NCI-H2081 treated with DMSO at 0.1 percent for 48 hours (cell line): ENCODE measurements around the gene CRYBG3.

Experiments used
- DNase-seq: peaks from one replicate; lab custom pipeline; 2025; lab: John Stamatoyannopoulos, UW

The CRYBG3 gene

DNA sequence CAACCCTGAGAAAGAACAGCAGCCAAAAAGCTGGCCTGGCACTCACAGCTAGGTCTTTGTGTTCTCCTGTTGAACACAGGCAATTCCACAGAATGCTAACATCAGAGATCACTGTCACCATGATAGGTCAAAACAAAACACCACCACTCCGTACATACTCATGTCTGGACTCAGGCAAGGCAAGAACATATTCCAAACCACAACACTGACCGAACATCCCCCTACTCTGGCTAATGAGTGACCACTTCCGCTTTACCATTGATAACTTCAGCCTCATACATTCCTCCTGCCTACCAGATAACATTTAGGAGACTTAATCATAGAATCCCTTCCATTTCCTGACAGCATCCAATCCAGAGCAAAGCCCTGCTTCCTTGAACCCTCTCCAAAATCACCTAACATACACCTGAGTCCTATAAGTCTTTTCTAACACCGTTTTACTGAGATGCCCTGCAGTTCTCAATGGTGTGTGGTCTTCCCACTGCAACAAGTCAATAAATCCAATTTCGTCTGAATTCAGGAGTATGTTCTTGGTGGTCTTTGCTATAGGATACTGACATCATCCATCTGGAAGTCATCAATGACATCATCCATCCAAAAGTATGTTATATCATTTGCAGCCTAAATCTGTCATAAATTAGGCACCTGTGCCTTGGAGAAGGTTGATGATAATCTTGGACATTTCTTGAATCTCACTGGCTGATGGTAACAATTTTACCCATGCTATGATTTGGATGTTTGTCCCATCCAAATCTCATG lies 126.7 kb downstream of the CRYBG3 start:
- no peak for DNase-seq

DNA sequence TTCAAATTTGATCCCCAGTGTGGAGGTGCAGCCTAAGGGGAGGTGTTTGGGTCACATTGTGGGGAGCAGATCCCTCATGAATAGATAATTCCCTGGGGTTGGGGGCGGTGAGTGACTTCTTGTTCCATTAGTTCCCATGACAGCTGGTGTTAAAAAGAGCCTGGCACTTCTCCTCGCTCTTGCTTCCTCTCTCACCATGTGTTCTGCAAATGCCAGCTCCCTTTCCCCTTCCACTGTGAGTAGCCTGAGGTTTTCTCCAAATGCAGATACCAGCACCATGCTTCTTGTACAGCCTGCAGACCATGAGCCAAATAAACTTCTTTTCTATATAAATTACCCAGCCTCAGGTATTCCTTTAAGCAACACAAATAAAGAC lies 127.3 kb downstream of the CRYBG3 start:
- DNase-seq = no peak

DNA sequence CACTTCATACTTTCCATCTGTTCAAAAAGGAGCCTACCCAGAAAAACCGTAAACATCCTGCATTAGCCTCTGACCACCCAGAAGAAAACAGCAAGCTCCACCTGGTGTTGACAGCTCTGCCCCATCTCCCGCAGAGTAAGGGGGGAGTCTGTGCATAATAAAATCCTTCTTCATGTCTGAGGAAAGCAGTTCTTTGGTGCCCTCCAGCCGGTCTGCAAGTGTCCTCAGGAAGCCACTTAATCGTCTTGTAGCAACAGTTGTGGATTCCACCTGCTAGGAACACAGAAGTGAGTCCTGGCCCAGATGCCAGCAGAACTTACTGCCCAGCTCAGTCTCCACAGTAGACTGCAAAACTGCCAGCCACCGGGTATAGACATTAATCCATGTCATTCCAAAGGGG lies 127.9 kb downstream of the CRYBG3 start:
- no peak for DNase-seq

DNA sequence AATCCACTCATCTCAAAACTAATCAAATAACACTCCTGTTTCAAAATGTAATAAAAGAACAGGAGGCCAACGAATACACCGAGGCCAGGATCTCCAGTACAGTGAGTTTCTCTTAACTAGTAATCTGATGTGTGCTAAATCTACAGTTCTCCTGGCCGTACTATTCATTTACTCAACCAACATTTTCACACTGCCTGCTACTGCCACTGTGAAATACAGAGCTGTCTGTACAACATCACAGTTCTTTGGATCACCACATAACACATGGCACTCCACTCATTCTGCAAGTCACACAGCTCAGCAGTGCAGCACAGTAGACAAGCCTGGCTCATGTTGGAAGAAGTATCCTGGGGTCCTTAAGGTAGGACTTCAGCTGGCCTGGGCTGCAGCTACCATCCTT lies 128.5 kb downstream of the CRYBG3 start:
- no peak for DNase-seq

DNA sequence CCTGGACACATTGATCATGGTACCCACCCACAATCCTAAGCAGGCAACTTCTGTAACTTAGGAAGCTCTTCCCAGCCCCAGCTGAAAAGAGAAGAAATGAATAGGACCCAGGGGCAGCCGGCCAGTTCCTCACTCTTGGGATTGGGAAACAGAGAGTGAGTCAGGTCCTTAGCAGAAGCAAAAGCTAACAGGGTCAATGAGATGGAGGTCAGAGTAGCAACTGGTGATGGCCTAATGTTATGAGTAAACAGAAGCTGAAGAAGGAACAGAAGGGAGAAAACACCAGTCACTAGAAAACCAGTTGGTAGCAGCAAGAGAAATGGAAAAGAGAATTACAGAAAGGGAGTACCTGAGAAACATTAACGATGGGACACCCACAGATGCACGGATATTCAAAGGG lies 130.5 kb downstream of the CRYBG3 start:
- DNase-seq = no peak

DNA sequence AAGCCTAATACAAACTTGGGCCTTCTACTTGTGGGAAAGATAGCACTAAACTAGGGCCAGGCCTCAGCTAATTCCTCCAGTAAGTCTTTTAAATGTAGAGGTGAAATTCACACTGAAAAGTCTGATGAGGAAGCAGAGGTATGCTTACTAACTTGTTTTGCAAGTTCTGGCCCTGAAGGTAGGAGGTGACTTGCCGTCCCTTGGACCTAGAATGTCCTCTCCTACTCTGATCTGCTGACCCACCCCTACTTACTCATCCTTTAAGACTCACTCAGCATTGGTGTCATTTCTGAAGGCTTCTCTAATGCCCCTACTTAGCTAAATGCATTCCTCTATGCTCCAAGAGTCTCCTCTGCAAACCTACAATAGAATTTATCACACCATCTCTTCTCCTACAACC lies 131.1 kb downstream of the CRYBG3 start:
- DNase-seq = no peak

DNA sequence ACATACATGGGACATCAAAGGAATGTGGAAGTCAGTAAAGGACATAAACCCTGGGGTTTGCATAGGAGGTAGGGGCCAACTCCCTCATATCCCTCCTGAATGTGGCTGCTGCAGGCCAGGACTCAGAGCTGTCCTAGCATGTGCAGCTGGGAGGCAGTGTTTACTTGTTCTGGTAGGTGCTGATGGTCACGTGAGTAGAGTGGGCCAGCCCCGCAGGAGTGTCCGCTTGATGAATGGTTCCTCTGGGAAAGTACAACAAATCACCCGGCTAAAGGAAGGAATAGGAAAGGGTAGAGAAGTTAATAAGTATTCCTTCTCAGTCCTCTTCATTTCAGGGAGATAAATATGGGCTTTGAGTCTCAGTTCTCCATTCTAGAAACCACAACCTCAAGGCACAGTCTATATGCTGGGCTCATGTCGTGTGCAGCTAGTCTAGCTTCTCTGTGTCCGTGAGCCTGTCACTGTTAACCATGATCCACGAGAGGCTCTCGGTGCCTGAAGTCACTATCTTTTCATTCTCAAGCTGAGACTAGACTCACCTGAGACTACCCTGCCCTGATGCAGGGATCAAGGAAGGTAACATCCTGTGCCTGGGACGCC lies 132.5 kb downstream of the CRYBG3 start:
- DNase-seq = no peak

DNA sequence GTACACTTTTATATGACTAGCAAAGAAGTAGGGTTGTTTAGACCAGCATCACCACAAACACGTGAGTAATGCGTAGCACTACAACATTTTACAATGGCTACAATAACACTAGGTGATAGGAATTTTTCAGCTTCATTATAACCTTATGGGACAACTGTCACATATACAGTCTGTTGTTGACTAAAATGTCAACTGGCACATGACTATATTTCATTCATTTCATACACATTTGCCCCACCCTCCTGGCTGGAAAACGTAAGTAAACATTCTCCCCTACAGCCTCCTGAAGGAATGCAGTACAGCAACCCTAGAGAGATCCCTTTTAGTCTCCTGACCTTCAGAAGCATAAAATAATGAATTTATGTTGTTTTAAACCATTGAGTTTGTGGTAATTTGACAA lies 134.2 kb downstream of the CRYBG3 start:
- no peak for DNase-seq

DNA sequence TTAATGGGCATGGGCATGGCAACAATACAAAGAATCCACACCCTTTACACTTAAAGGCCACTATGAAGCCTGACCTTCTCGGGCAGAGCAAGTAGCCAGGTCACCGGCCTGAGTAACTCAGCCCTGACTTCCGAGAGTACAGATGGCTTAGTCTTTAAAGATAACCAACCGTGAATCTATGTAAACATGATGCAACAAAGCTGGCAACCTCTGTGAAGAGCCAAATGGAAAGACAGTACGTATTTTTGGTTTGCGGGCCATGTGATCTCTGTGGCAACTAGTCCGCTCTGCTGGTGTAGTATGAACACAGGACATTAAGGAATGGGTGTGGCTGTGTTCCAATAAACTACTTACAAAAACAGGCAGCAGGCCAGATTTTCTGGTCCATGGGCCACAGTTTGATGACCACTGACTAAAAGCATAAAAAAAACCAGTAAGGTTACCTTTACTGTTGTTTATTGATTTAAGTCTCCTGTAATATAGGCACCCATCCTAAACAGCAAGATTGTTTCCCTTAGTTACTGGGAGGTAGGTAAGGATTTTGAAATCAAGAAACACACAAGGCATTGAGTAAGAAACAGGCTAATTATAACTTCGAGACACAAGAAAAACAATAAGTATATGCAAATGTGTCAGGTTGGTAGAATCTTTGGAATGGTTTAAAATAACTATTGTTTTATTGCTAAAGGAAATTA lies 136.0 kb downstream of the CRYBG3 start:
- no peak for DNase-seq

DNA sequence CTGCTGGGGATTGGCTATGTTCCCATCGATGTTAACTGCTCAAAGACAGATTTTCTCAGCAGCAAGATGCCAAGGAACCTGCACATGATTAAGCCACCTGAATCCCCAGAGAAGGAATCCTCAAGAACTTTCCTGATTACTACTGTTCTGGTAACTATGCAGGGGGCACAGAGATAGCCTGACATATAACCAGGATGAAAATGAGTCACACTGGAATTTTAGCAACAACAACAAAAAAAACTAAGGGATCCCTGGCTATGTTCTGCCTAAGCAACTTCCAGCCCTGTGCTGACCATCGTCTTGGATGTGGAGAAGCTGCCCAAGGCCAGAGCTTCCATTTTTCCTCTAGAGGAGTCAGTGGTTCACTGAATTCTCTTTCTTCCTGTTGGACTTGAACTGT lies 136.6 kb downstream of the CRYBG3 start:
- DNase-seq = no peak

DNA sequence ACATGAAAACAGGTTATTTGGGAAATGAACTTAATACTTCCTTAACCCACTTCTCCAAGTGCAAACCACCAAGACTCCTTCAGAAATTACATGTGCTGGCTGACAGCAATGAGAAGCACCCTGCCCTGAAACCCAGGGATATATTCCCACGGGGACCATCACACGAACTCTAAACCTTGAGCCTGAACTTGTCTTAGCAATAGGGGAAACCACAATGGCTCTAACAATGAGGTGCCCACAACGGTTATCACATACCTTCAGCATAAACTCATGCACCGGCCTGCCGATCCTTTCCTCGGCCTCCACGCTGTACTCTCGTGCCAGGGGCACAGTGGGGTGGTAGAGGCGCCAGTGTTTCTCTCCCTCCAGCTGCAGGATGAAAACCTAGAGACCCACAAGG lies 137.0 kb downstream of the CRYBG3 start:
- DNase-seq = no peak

DNA sequence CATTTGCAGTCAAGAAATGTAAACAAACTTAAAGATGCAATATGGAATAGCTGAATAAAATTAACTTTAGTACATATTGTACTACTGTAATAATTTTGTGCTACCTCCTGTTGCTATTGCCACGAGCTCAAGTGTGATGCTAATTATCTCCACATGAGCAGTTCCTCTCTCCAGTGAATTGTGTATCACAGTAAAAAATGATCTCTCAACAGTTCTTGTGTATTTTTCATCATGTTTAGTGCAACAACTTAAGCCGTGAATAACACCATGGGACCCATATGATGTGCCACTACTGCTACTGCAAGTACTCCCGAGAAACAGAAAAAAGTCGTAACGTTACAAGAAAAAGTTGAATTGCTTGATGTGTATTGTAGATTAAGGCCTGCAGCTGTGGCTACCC lies 138.1 kb downstream of the CRYBG3 start:
- DNase-seq = no peak

DNA sequence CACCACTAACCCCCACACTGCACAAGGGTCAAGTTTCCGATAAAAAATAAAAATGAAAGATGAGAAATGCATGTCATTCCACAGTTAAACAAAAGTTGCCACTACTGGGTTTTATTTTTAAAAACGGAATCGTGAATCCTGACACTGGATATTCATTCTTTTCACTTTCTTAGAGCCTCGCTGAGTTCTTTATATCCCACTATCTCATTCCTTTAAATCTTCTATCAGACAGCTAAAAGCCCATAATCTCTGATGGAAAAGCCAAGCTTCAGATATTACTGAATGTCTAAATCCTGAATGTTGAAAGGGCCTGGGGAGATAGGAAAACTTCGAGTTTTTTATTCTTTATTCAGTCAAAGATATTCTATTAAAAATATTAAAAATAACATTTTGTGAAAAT lies 138.7 kb downstream of the CRYBG3 start:
- no peak for DNase-seq

DNA sequence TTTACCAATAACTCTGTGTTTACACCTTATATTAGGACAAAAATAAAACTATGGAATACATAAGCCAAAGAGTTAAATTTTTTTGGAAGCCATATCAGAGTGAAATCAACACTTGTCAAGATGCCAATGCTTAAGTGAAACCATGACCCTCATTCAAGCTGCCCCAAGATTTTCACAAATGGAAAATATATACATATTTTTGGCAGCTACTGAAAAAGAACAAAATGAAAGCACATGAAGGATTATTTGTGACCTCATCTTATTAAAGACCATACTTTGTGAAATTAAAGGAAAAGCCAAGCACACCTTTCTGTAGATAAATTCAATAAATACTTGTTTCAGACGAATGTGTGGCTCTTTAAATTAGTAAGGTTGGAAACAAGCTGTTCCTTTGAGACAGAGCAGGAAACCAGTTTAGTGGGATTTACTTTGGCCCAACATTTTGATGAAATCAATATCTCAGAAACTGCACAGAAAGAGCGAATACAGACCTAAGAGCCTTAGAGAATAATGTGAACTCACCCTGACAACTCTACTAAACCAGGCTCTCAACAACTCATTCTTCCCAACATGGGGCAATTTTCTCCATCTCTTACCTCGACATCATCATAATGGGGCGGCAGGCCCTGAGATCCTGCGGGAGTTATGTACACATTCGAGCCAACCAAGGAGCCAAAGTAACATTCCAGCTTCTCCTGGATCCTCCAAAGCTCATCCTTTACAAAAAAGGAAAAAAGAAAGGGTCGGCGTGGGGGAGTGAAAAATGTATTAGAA lies 139.4 kb downstream of the CRYBG3 start:
- no peak for DNase-seq

DNA sequence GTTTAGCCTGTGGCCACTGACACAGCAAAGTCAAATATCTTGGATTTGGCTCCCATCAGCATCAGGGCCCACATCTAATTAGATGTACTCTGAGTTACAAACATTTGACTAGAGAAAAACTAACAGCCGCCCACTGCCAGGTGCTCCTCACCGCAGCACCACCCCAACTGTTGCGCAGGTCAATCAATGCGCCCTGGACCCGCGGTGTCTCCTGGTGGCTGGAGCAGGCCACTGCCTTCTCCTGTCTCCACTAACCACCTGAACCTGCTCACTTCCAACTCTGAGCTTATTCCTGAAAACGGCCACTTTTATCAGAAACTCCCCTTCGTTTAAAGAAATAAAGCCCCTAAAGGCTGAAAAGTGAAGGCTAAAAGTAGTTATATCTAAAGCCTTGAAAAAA lies 146.2 kb downstream of the CRYBG3 start:
- DNase-seq = no peak

DNA sequence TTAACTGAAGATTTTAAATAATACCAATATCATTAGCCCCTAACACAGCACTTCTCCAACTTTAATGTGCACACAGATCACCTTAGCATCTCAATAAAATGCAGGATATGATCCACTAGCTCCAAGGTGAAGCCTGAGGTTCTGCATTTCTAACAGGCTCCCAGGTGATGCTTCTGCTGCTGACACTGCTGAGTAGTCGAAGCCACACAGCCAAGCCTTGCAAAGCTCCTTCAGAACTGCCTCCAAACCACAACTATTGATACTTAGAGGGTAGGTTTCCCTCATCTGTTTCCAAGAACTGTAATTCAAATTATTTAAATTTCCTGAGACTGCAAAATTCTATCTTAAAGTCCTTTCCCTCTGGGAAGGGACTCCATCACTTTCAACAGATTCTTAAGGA lies 146.6 kb downstream of the CRYBG3 start:
- no peak for DNase-seq

DNA sequence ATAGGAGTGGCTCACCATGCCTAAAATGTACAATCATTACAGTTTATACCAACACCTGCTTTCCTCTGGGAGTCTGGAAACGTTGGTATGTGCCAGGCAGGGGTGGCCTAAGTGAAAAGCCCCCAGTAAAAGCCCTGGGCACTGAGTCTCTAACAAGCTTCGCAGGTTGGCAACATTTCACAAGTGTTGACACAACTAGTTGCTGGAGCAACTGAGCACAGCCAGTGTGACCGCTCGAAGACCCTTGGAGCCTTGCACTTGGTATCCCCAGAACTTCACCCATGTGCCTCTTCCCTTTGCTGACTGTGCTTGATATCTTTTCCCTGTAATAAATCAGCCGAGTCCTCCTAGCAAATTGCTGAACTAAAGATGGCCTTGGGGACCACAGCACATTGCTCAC lies 147.7 kb downstream of the CRYBG3 start:
- no peak for DNase-seq

DNA sequence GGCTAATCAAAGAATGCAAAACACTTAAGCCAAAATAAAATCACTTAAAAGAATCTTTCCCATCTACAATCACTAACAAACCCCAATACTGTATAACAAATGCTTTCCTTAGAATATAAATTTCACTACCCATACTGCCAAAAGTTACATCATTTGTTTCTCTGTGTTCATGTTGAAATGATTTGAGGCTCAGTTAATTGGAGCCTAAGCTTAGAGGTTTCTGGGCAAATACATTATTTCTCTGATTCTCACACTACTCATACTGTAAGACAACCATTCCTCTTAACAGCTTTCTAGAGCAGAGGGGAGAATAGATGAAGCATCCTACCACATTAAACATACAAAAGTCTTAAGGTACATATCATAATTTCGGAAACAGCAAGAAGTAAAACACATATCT lies 148.3 kb downstream of the CRYBG3 start:
- no peak for DNase-seq

DNA sequence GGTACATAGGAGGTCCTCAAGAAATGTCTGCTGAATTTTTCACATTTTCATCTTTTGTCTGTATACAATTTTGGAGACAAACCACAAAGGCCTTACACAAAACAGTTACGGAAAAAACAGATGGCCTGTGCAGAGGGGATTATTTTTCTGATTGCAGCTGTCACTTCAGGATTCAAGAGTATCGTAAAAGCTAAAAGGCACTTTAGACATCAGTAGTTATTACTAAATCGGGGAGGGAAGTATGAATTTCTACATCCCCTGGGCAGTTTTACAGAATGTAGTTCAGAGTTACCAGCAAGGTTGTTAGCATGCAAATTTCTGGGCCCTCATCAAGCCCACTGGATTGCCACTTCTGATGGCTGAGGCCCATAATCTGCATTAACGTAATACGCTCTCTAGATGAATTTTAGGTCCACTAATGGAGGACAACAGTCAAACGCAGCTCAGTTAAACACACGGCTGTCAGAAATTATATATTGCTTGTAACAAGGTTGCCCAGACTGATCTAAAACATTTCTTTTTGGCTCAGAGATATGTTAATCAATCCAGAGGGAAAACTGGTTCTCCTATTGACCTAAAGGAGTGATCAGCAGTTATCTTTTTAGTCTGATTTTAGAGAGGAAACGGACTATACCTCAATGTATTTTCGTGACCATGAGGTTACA lies 149.3 kb downstream of the CRYBG3 start:
- no peak for DNase-seq

DNA sequence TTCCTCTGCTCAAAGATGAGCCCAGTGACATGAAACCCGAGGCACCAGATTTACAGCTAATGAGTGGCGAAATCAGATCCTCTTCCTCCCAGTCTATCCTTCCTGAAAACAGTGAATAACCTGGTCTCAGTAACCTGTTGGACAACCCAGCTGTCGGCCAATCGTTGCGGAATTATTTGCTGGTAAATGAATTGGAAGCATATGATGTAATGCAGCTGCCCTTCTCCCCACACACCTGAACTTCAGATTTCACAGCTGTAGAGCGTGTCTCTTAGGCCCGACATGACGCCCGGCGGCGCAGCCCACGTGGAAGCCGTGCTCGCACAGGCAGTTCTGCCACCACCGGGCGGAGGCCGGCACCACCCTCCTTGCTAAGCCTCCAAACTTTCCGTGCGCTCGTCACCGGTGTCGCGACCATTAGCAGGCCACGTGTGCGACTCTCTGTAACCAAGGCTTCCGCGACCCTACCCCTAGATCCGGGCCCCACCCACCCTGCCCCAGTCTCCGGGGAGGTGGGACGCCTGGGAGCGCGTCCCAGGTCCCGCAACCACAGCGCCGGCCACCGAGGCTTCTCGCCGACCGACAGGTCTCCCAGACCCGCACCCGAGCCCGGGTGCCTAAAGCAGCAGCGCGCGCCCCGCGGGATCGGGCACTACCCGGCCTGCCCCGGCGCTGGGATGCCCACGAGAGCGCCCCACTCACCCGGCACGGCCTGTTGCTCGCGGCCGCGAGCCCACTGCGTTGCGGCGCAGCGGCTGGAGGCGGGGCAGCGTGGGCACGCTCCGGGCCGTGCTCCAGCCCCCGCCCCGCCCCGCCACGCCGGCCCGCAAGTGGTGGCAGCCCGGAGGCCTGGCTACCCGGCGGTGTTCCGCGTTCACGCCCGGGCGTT lies 150.1 kb downstream of the CRYBG3 start, which contains the start of gene RIOX2:
TSS of gene RIOX2 (minus strand) at position 753 of the 889 bp plus-strand sequence. CDS start 4,838 bp downstream, outside the sequence.
- DNase-seq = no peak

DNA sequence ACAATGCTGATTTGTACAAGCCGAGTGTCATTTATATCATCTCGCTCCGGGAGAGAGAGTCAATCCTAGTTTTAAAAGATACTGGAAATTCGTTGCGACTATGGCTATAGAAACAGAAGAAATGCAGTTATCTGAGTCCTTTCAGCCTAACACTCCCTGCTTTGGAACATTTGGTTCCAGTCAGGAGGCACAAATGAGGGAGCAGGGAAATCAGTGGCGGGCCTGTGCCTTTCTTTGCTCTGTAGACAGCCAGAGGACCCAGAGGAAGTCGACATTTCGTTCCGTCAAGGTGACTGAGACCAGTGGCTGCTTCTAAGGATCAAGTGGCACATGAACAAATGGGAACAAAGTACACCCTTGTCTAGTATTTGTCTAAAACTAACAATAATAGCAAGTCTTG lies 151.2 kb downstream of the CRYBG3 start:
- DNase-seq = no peak
